SK-N-SH treated with all-trans-retinoic acid at 6 μM for 48 hours (cell line): ENCODE results near the gene DAB2IP.

Source experiments
- ARNTL ChIP-seq: fragments of 450-650 bp; formaldehyde crosslinking; IDR thresholded peaks from 2 replicates; pipeline ENCODE4 v1.5.0; 2020; ENCODE audit warnings: low read depth, mild to moderate bottlenecking, moderate library complexity, borderline replicate concordance
- ZFP3 ChIP-seq: fragments of 250-450 bp; sonication (Bioruptor Pico); IDR thresholded peaks from 2 replicates; pipeline ENCODE4 v1.5.0; 2020; ENCODE audit warnings: mild to moderate bottlenecking, moderate library complexity
- ZNF565 ChIP-seq: fragments of 450-650 bp; formaldehyde crosslinking; conservative IDR thresholded peaks from 2 replicates; pipeline ENCODE4 v1.5.0; 2020; ENCODE audit warnings: low read depth, mild to moderate bottlenecking, moderate library complexity
- TF ChIP-seq, protein P1 (sequence below): fragments of 250-450 bp; sonication (Bioruptor Pico); IDR thresholded peaks from 2 replicates; pipeline ENCODE4 v1.8.0; 2020; ENCODE audit warnings: mild to moderate bottlenecking, moderate library complexity, borderline replicate concordance
- TF ChIP-seq, protein P2 (sequence below): fragments of 250-450 bp; sonication (Bioruptor Pico); IDR thresholded peaks from 2 replicates; pipeline ENCODE4 v1.8.0; 2021; ENCODE audit warnings: low read depth, mild to moderate bottlenecking, moderate library complexity, borderline replicate concordance

DNA sequence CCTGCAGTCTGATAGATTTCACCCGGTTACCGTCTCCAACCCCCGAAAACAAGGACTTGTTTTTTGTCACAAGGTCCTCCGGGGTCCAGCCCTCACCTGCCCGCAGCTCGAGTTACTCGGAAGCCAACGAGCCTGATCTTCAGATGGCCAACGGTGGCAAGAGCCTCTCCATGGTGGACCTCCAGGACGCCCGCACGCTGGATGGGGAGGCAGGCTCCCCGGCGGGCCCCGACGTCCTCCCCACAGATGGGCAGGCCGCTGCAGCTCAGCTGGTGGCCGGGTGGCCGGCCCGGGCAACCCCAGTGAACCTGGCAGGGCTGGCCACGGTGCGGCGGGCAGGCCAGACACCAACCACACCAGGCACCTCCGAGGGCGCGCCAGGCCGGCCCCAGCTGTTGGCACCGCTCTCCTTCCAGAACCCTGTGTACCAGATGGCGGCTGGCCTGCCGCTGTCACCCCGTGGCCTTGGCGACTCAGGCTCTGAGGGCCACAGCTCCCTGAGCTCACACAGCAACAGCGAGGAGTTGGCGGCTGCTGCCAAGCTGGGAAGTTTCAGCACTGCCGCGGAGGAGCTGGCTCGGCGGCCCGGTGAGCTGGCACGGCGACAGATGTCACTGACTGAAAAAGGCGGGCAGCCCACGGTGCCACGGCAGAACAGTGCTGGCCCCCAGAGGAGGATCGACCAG, 121.3 kb downstream of the DAB2IP start:
- TF ChIP-seq ARNTL (CRISPR knock-in tag) (no peak), ZFP3 (CRISPR knock-in tag) (no peak), ZNF565 (no peak)
- TF ChIP-seq, protein P1, sequence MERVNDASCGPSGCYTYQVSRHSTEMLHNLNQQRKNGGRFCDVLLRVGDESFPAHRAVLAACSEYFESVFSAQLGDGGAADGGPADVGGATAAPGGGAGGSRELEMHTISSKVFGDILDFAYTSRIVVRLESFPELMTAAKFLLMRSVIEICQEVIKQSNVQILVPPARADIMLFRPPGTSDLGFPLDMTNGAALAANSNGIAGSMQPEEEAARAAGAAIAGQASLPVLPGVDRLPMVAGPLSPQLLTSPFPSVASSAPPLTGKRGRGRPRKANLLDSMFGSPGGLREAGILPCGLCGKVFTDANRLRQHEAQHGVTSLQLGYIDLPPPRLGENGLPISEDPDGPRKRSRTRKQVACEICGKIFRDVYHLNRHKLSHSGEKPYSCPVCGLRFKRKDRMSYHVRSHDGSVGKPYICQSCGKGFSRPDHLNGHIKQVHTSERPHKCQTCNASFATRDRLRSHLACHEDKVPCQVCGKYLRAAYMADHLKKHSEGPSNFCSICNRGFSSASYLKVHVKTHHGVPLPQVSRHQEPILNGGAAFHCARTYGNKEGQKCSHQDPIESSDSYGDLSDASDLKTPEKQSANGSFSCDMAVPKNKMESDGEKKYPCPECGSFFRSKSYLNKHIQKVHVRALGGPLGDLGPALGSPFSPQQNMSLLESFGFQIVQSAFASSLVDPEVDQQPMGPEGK (CRISPR knock-in tag): no peak
- TF ChIP-seq, protein P2, sequence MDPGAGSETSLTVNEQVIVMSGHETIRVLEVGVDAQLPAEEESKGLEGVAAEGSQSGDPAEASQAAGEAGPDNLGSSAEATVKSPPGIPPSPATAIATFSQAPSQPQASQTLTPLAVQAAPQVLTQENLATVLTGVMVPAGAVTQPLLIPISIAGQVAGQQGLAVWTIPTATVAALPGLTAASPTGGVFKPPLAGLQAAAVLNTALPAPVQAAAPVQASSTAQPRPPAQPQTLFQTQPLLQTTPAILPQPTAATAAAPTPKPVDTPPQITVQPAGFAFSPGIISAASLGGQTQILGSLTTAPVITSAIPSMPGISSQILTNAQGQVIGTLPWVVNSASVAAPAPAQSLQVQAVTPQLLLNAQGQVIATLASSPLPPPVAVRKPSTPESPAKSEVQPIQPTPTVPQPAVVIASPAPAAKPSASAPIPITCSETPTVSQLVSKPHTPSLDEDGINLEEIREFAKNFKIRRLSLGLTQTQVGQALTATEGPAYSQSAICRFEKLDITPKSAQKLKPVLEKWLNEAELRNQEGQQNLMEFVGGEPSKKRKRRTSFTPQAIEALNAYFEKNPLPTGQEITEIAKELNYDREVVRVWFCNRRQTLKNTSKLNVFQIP (CRISPR knock-in tag): no peak
